Neural cell (in vitro differentiated cells): ENCODE measurements around the gene TNKS2. TPM values are rescaled to one million over a fixed set of nuclear protein-coding genes. Genes with fewer than 3 reads are reported as not detected.

ENCODE experiments used
- H2AFZ ChIP-seq: fragments of 200-600, 300-800 bp; sonication (generic), shearing (Covaris generic); 2 replicates; pipeline ENCODE4 v1.6.0; 2014; ENCODE audit warnings: low read depth, mild to moderate bottlenecking, antibody characterized with exemption, low read length, moderate library complexity
- H3F3A ChIP-seq: fragments of 200-600 bp; shearing (Covaris generic); 2 replicates; pipeline ENCODE4 v1.6.1; 2016; ENCODE audit warnings: mild to moderate bottlenecking, moderate library complexity, mixed read lengths, antibody characterized with exemption, low read length; ENCODE audit not compliant: insufficient read depth, poor library complexity, severe bottlenecking
- H3K27ac ChIP-seq: fragments of 200-600, 300-800 bp; sonication (generic), shearing (Covaris generic); 2 replicates; pipeline ENCODE4 v1.5.1; 2014; ENCODE audit warnings: mild to moderate bottlenecking, low read length, moderate library complexity
- H3K27me3 ChIP-seq: fragments of 300-800, 200-600 bp; sonication (generic), shearing (Covaris generic); 2 replicates; pipeline ENCODE4 v1.6.0; 2014; ENCODE audit warnings: mild to moderate bottlenecking, low read depth, low read length, moderate library complexity; ENCODE audit not compliant: insufficient read depth
- H3K36me3 ChIP-seq: fragments of 300-800, 200-600 bp; sonication (generic), shearing (Covaris generic); 2 replicates; pipeline ENCODE4 v1.5.1; 2014; ENCODE audit warnings: mild to moderate bottlenecking, antibody characterized with exemption, low read length, moderate library complexity; ENCODE audit not compliant: insufficient read depth
- H3K4me2 ChIP-seq: fragments of 300-800, 200-600 bp; sonication (generic), shearing (Covaris generic); 2 replicates; pipeline ENCODE4 v1.6.0; 2014; ENCODE audit warnings: mild to moderate bottlenecking, low read length
- H3K4me3 ChIP-seq: fragments of 300-800, 200-600 bp; sonication (generic), shearing (Covaris generic); 2 replicates; pipeline ENCODE4 v1.5.1; 2014; ENCODE audit warnings: mild to moderate bottlenecking, low read length, moderate library complexity
- H3K79me2 ChIP-seq: fragments of 200-600 bp; shearing (Covaris generic); replicated peaks from 2 replicates; pipeline ENCODE4 v1.6.0; 2014; ENCODE audit warnings: mild to moderate bottlenecking, low read length, moderate library complexity; ENCODE audit not compliant: insufficient read depth
- H3K9ac ChIP-seq: fragments of 300-800, 200-600 bp; sonication (generic), shearing (Covaris generic); 2 replicates; pipeline ENCODE4 v1.6.1; 2016; ENCODE audit warnings: mild to moderate bottlenecking, low read length, mixed read lengths
- H3K9me2 ChIP-seq: fragments of 200-600 bp; shearing (Covaris generic); 2 replicates; pipeline ENCODE4 v1.6.1; 2016; ENCODE audit warnings: mild to moderate bottlenecking, low read length, mixed read lengths; ENCODE audit not compliant: insufficient read depth
- H3K9me3 ChIP-seq: fragments of 200-600, 300-800 bp; sonication (generic), shearing (Covaris generic); 2 replicates; pipeline ENCODE4 v1.6.1; 2016; ENCODE audit warnings: mild to moderate bottlenecking, mixed run types, low read length, moderate library complexity, mixed read lengths
- H4K20me1 ChIP-seq: fragments of 200-600 bp; shearing (Covaris generic); 2 replicates; pipeline ENCODE4 v1.6.1; 2016; ENCODE audit warnings: mild to moderate bottlenecking, mixed run types; ENCODE audit not compliant: insufficient read depth
- CTCF ChIP-seq: fragments of 450-650 bp; IDR thresholded peaks from 2 replicates; pipeline ENCODE4 v1.5.1; 2014; ENCODE audit warnings: antibody characterized with exemption, mild to moderate bottlenecking, moderate library complexity; ENCODE audit not compliant: poor library complexity, severe bottlenecking
- EP300 ChIP-seq: fragments of 450-650 bp; conservative IDR thresholded peaks from 2 replicates; pipeline ENCODE4 v1.6.1; 2014; ENCODE audit warnings: antibody characterized with exemption, mild to moderate bottlenecking, moderate library complexity; ENCODE audit not compliant: poor library complexity, severe bottlenecking
- EZH2 ChIP-seq: fragments of 200-600, 300-800 bp; shearing (Covaris generic), sonication (generic); IDR thresholded peaks from 2 replicates; pipeline ENCODE4 v1.6.1; 2014; ENCODE audit warnings: antibody characterized with exemption, low read length, borderline replicate concordance, mild to moderate bottlenecking; ENCODE audit not compliant: insufficient read depth, poor library complexity, severe bottlenecking
- MXI1 ChIP-seq: fragments of 450-650 bp; conservative IDR thresholded peaks from 2 replicates; pipeline ENCODE4 v1.6.1; 2014; ENCODE audit warnings: antibody characterized with exemption, mild to moderate bottlenecking; ENCODE audit not compliant: poor library complexity, severe bottlenecking
- POLR2AphosphoS5 ChIP-seq: IDR thresholded peaks from 2 replicates; pipeline ENCODE4 v1.6.1; 2012
- RAD21 ChIP-seq: fragments of 450-650 bp; conservative IDR thresholded peaks from 2 replicates; pipeline ENCODE4 v1.6.1; 2014; ENCODE audit warnings: antibody characterized with exemption, mild to moderate bottlenecking, moderate library complexity
- REST ChIP-seq: IDR thresholded peaks from 2 replicates; pipeline ENCODE4 v1.6.1; 2012; ENCODE audit warnings: borderline replicate concordance
- SMC3 ChIP-seq: fragments of 450-650 bp; conservative IDR thresholded peaks from 2 replicates; pipeline ENCODE4 v1.6.1; 2014; ENCODE audit warnings: antibody characterized with exemption, mild to moderate bottlenecking, moderate library complexity; ENCODE audit not compliant: poor library complexity
- TAF1 ChIP-seq: IDR thresholded peaks from 2 replicates; pipeline ENCODE4 v1.6.1; 2012; ENCODE audit warnings: low read depth
- polyA plus RNA-seq: library from polyadenylated mRNA; depleted of rRNA; stranded (reverse); fragments of >200 nt; gene quantifications from 2 replicates; pipeline ENCODE4 v1.2.3, GENCODE V29; 2014

TNKS2 gene
- polyA plus RNA-seq, 1 donor from 2014 or later = 28.0 TPM

- Histone ChIP-seq H3K9ac (no peak overlapping the region), H3F3A (no peaks in the 10 kb centered on the region), H2AFZ (no peak overlapping the region), H3K4me2 (no peak overlapping the region), H3K27me3 (no peaks in the 10 kb centered on the region), H3K4me3 (no peak overlapping the region), H3K79me2 (no peaks in the 10 kb centered on the region), H3K36me3 (no peaks in the 10 kb centered on the region), H3K9me3 (no peaks in the 10 kb centered on the region), H3K9me2 (no peaks in the 10 kb centered on the region), H4K20me1 (no peaks in the 10 kb centered on the region), H3K27ac (no peak overlapping the region)
- TF ChIP-seq CTCF (no peak), TAF1 (no peak), REST (no peak), EP300 (no peak), MXI1 (no peak), RAD21 (no peak), EZH2 (no peak), SMC3 (no peak), POLR2AphosphoS5 (no peak)
These were observed 41.9 kb upstream of the TNKS2 start for GRCh38 chr10:91756286-91756685.

GRCh38 chr10:91758303-91759146 lies 39.7 kb upstream of the TNKS2 start:
- Histone ChIP-seq H3K9me2 (no peaks in the 10 kb centered on the region), H3K4me3 (no peak overlapping the region), H3K36me3 (no peaks in the 10 kb centered on the region), H2AFZ (no peak overlapping the region), H3K9me3 (no peaks in the 10 kb centered on the region), H3K9ac (no peak overlapping the region), H3K79me2 (no peaks in the 10 kb centered on the region), H3K27ac (no peak overlapping the region), H4K20me1 (no peaks in the 10 kb centered on the region), H3F3A (no peaks in the 10 kb centered on the region), H3K4me2 (no peak overlapping the region), H3K27me3 (no peaks in the 10 kb centered on the region)
- TF ChIP-seq RAD21 = peak; percentile 85
- TF ChIP-seq SMC3 = peak; percentile 84
- TF ChIP-seq CTCF = peak; percentile 75
- no peak for TF ChIP-seq EP300
